WI38 (cell line): ENCODE data around the gene LTBR.
"Not testable (repeated sequence)": the region's sequence is repeated elsewhere in the genome, so short reads cannot be mapped to it uniquely, and the experiment has no call there.

Source experiments
- H3K4me3 ChIP-seq: 2 replicates; pipeline ENCODE4 v1.5.1; 2011; ENCODE audit warnings: low read depth, mild to moderate bottlenecking, control low read depth, low read length
- CTCF ChIP-seq: IDR thresholded peaks from 2 replicates; pipeline ENCODE4 v1.5.1; 2012; ENCODE audit warnings: low read depth, mild to moderate bottlenecking, control low read depth, low read length

Gene LTBR

DNA sequence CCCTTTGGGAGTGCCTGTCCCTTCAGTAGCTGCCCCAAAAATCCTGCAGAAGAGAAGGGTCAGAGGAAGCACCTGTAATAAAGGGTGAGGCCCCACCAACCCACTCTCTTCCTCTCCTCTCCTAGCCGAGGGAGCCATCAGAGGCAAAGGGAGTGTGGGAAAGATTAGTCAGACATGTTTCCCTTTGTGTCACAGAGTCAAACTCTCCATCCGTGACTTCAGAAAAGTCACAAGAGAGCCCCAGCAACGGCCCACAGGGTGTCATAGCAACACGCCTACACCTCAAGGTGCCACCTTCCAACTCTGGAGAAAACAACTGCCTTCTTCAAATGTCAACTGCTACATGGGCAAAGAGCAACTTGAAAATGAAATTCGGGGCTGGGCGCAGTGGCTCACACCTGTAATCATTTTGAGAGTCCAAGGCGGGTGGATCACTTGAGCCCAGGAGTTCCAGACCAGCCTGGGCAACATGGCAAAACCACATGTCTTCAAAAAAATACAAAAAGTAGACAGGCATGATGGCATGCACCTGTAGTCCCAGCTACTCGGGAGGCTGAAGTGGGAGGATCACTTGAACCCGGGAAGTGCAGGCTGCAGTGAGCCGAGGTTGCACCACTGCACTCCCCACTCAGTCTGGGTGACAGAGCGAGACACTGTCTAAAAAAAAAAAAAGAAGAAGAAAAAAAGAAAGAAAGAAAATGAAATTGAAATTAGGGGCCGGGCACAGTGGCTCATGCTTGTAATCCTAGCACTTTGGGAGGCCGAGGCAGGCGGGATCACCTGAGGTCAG is 43.1 kb downstream of the LTBR start:
- TF ChIP-seq CTCF: no peak
- H3K4me3 ChIP-seq: no peak overlapping the region

GRCh38 chr12:6427796-6428195 is 43.8 kb downstream of the LTBR start:
- not testable (repeated sequence) for H3K4me3 ChIP-seq

DNA sequence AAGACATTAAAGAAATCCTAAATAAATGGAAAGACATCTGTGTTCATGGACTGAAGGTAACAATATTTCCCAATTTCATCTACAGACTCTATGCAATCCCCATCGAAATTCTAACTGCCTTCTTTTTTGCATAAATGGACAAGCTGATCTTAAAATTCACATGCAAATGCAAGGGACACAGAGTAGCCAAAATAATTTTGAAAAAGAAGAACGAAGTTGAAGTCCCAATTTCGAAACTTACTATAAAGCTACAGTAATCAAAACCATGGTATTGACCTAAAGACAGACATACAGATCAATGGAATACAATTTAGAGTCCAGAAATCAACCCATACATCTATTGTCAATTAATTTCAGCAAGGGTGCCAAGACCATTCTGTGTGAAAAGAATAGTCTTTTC is 44.4 kb downstream of the LTBR start:
- H3K4me3 ChIP-seq: no peak overlapping the region
- TF ChIP-seq CTCF: no peak

DNA sequence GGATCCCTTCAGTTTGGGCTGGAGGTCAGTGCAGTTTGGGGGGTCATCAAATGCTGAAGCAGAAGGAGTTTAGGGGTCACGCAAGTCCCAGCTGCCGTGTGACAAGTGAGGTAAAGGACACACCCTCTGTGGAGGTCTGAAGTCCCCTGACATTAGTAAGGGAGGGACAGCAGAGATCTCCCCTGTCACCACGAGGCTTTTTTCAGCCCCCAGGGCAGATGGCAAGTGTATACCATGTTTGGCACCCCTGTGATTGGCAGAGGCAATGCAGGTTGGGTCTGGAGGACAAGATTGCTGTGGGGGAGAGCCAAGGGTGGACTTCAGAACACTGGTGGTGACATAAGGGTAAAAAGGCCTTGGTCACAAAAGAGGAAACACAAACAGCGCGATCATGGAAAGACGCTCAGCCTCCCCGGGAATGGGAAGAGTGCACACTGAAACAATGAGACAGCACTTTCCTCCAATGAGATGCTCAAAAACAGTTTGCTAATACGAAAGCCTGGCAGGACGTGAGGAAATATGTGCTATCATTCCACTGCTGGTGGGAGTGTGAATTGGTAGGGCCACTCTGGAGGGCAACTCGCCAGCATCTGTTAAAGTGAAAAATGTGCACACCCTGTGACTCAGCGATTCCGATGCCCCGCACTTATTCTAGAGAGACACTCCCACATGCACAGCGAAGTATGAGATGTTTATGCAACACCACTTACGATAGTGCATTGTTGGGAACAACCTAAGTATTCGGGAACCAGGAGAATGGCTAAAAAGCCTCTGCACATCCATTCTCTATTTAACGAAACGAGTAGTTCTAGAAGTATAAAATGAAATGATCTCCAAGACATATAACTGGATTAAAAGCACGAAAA is 46.4 kb downstream of the LTBR start:
- peak overlapping the region; percentile 50 for H3K4me3 ChIP-seq
- TF ChIP-seq CTCF: no peak

GRCh38 chr12:6432991-6433390 is 49.0 kb downstream of the LTBR start:
- TF ChIP-seq CTCF: no peak
- no peak overlapping the region for H3K4me3 ChIP-seq

GRCh38 chr12:6434205-6435140 is 50.5 kb downstream of the LTBR start:
- no peak overlapping the region for H3K4me3 ChIP-seq
- TF ChIP-seq CTCF: no peak

GRCh38 chr12:6435961-6436715 is 52.2 kb downstream of the LTBR start:
- TF ChIP-seq CTCF: no peak

More at GRCh38 chr12:6435961-6436715, 52.2 kb downstream of the LTBR start:
- no peak overlapping the region for H3K4me3 ChIP-seq
